CD8-positive, alpha-beta memory T cell (primary cell): Measurements from ENCODE around the gene SUGP1. TPM values are rescaled to one million over a fixed set of nuclear protein-coding genes. Genes with fewer than 3 reads are reported as not detected.

Source experiments
- CTCF ChIA-PET: fragments of 350-600 bp; sonication (Branson Sonifier 250); formaldehyde crosslinking; loops from one replicate; lab custom pipeline; 2021; ENCODE audit warnings: antibody characterized with exemption; lab: Charles Lee
- POLR2A ChIA-PET: fragments of 350-600 bp; sonication (Branson Sonifier 250); formaldehyde crosslinking; loops from one replicate; lab custom pipeline; 2021; ENCODE audit warnings: antibody characterized with exemption; lab: Charles Lee
- DNase-seq, 5 donors: peaks; one replicate each; pipeline versions ENCODE4 v3.0.0 to v3.0.0-alpha.2; 2020 to 2022; ENCODE audit warnings: mixed read lengths in 1 of 5
- H3K27ac ChIP-seq: one replicate; pipeline ENCODE4 v1.7.0; 2013; ENCODE audit warnings: low read depth, mild to moderate bottlenecking, low read length, moderate library complexity
- H3K27me3 ChIP-seq: 2 replicates; pipeline ENCODE4 v1.7.0; 2013; ENCODE audit warnings: low read length, mild to moderate bottlenecking; ENCODE audit not compliant: insufficient read depth, poor library complexity, severe bottlenecking
- H3K36me3 ChIP-seq: 2 replicates; pipeline ENCODE4 v1.7.0; 2013; ENCODE audit warnings: mild to moderate bottlenecking, low read length, moderate library complexity; ENCODE audit not compliant: insufficient read depth
- H3K4me1 ChIP-seq: 2 replicates; pipeline ENCODE4 v1.7.0; 2013; ENCODE audit warnings: mild to moderate bottlenecking, low read length, moderate library complexity; ENCODE audit not compliant: insufficient read depth
- H3K4me3 ChIP-seq: 2 replicates; pipeline ENCODE4 v1.7.0; 2013; ENCODE audit warnings: mild to moderate bottlenecking, low read length
- H3K9me3 ChIP-seq: 2 replicates; pipeline ENCODE4 v1.7.0; 2013; ENCODE audit warnings: mild to moderate bottlenecking, low read length
- H3K27ac Mint-ChIP-seq, 8 donors: one replicate each; pipeline ENCODE4 v1.8.0; 2020 to 2021; ENCODE audit warnings: mixed read lengths in 8 of 8, mild to moderate bottlenecking in 6 of 8, inconsistent platforms in 3 of 8, moderate library complexity in 3 of 8
- H3K27me3 Mint-ChIP-seq, 2 donors: one replicate each; pipeline ENCODE4 v1.8.0; 2020 to 2021; ENCODE audit warnings: mixed read lengths in 2 of 2, mild to moderate bottlenecking in 1 of 2, moderate library complexity in 1 of 2
- H3K36me3 Mint-ChIP-seq, 3 donors: one replicate each; pipeline ENCODE4 v1.8.0; 2020 to 2021; ENCODE audit warnings: mixed read lengths in 3 of 3, inconsistent platforms in 1 of 3, mild to moderate bottlenecking in 1 of 3
- H3K4me1 Mint-ChIP-seq, 3 donors: one replicate each; pipeline ENCODE4 v1.8.0; 2020 to 2021; ENCODE audit warnings: mixed read lengths in 3 of 3, inconsistent platforms in 1 of 3, mild to moderate bottlenecking in 1 of 3
- H3K4me3 Mint-ChIP-seq, 7 donors: one replicate each; pipeline ENCODE4 v1.8.0; 2020 to 2021; ENCODE audit warnings: mixed read lengths in 7 of 7, mild to moderate bottlenecking in 6 of 7, moderate library complexity in 4 of 7, inconsistent platforms in 2 of 7
- H3K9me3 Mint-ChIP-seq, 5 donors: one replicate each; pipeline ENCODE4 v1.8.0; 2020 to 2022; ENCODE audit warnings: mixed read lengths in 5 of 5, mild to moderate bottlenecking in 3 of 5, moderate library complexity in 2 of 5, inconsistent platforms in 1 of 5
- polyA plus RNA-seq: library from polyadenylated mRNA; unstranded; fragments of 300-500 nt; fragmentation: Illumina TruSeq; gene quantifications from one replicate; pipeline ENCODE4 v1.2.3, GENCODE V29; 2021
- total RNA-seq, 2 experiments: library from RNA; stranded (reverse); gene quantifications; one replicate each; pipeline ENCODE4 v1.2.3, GENCODE V29; 2021

Gene SUGP1
- total and polyA plus RNA-seq, 3 experiments from 2014 or later: 40.8 to 65.9 (median 64.7) TPM

DNA sequence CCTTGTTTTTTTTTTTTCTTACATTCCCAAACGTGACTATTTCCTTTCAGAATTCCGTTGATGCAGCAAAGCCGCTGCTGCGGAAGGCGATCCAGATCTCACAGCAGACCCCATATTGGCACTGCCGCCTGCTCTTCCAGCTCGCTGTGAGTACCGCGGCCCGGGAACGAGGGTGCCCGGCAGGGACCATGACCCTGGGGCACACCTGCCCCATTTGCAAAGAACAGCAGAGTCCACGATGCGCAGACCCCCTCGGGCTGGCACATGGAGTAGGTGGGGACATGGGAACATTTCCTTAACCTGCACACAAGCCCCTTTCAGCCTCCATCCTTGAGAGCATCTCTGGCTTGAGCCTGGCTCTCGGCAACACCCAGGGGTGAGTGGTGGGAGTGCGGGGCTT, 16.8 kb upstream of the SUGP1 start:
- Mint-ChIP-seq H3K27me3 (no peaks in the 10 kb centered on the region), H3K27ac (no peak overlapping the region), H3K36me3 (peaks cover 0 to 80% (median 10%) of the 10 kb centered on the region in 3 donors), H3K4me1 (peaks cover 0 to 9% (median 7%) of the 10 kb centered on the region in 3 donors), H3K4me3 (no peak overlapping the region), H3K9me3 (no peaks in the 10 kb centered on the region)
- no peaks in the 10 kb centered on the region for H3K4me1 ChIP-seq
- no peak overlapping the region for H3K27ac ChIP-seq
- no peak for DNase-seq
- peaks cover 34% of the 10 kb centered on the region for H3K36me3 ChIP-seq
- H3K4me3 ChIP-seq: no peak overlapping the region
- POLR2A ChIA-PET: interaction anchor here (0.6 kb wide), 1 partner anchor 22 kb away, joined by 3 read pairs; no protein-coding TSS in a partner anchor
- no peaks in the 10 kb centered on the region for H3K27me3 ChIP-seq
- CTCF ChIA-PET: interaction anchor here (1.5 kb wide), 1 partner anchor 12 kb away, joined by 4 read pairs; no protein-coding TSS in a partner anchor
- H3K9me3 ChIP-seq: no peaks in the 10 kb centered on the region

DNA sequence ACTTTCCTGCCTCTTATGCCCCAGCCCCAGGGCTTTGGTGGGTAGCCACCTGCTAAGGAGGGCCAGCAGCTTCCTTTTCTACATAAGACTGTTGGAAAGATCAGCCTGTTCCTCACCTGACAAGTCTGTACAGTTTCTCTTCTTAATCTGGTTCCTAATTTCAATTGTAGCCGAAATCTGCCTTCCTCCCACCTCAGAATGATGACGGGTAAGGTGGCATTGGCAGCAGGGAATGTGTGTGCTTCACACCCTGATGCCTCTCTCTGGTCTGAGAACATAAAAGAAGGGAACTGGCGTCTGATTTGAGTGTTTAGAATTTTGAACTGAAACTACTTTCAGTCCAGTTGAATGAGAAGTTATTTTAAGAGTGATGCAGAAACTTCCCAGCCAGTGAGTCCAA, 16.3 kb upstream of the SUGP1 start:
- Histone ChIP-seq H3K9me3 (no peaks in the 10 kb centered on the region), H3K36me3 (peaks cover 34% of the 10 kb centered on the region), H3K4me1 (no peaks in the 10 kb centered on the region), H3K27ac (no peak overlapping the region), H3K27me3 (no peaks in the 10 kb centered on the region), H3K4me3 (no peak overlapping the region)
- Mint-ChIP-seq H3K4me3 (no peak overlapping the region), H3K9me3 (no peaks in the 10 kb centered on the region), H3K27me3 (no peaks in the 10 kb centered on the region), H3K36me3 (peaks cover 0 to 80% (median 10%) of the 10 kb centered on the region in 3 donors), H3K27ac (no peak overlapping the region), H3K4me1 (peaks cover 3 to 13% (median 7%) of the 10 kb centered on the region in 3 donors)
- ChIA-PET POLR2A (interaction anchor here (0.6 kb wide), 1 partner anchor 22 kb away, joined by 3 read pairs; no protein-coding TSS in a partner anchor), CTCF (interaction anchor here (1.5 kb wide), 1 partner anchor 11 kb away, joined by 4 read pairs; no protein-coding TSS in a partner anchor)
- no peak for DNase-seq

GRCh38 chr19:19335408-19336158, 15.3 kb upstream of the SUGP1 start:
- no peaks in the 10 kb centered on the region for H3K27me3 ChIP-seq
- Mint-ChIP-seq H3K9me3 (no peaks in the 10 kb centered on the region), H3K4me1 (peaks cover 5 to 13% (median 8%) of the 10 kb centered on the region in 3 donors), H3K4me3 (no peak overlapping the region), H3K36me3 (peaks cover 0 to 75% (median 8%) of the 10 kb centered on the region in 3 donors), H3K27ac (peak overlapping the region in 2 of 8 donors; percentile 19 to 63), H3K27me3 (no peaks in the 10 kb centered on the region)
- H3K9me3 ChIP-seq: no peaks in the 10 kb centered on the region
- ChIA-PET POLR2A (no interaction called here), CTCF (interaction anchor here (1.0 kb wide), 1 partner anchor 155 kb away, joined by 3 read pairs; no protein-coding TSS in a partner anchor)
- H3K4me3 ChIP-seq: no peak overlapping the region
- DNase-seq: no peak
- no peaks in the 10 kb centered on the region for H3K4me1 ChIP-seq
- no peak overlapping the region for H3K27ac ChIP-seq
- peaks cover 30% of the 10 kb centered on the region for H3K36me3 ChIP-seq

- Mint-ChIP-seq H3K9me3 (no peaks in the 10 kb centered on the region), H3K4me3 (no peak overlapping the region)
- POLR2A ChIA-PET: no interaction called here
These were observed 14.7 kb upstream of the SUGP1 start for GRCh38 chr19:19334989-19335344.

DNA sequence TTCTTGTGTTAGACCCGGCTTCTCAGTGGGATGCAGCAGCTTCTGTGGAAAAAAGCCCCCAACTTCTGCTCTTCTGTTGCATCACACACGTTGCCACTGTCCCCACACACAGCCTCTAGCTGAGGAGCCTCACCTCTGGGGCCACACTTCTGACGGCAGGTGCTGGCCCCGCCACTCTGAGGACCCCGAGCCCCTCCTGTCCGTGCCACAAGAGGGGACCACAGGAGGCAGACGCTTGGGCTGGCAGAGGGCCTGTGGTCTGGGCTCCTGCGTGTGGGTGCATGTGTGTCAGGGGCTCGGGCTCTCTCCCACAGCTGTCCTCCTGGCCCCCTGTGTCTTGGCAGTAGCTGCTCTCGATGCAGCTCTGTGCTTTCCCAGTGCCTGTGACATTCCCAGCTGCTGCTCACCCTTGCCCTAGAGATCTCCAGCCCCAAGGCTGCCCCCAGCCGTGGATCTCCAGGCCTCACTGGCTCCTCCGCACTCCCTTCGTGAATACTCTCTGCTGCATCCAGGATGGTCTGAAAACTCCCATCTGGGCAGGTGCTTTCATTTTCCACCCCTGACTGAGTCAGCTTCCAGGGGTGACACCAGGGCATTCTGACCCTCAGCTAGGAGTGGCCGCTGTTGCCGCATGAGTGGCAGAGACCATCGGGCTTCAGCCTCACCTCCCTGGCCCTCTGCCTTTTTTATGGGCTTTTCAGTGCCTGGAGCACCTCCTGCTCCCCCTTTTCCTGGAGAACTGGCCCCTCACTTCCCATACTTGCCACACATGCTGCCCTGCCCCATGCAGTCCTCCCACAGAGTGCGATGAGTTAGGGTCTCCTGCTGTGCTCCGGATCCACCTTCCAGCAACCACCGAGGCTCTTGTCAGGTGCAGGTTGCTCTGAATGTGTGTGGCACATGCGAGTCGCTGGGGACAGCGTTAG, 14.0 kb upstream of the SUGP1 start:
- Histone ChIP-seq H3K9me3 (no peaks in the 10 kb centered on the region), H3K27ac (no peak overlapping the region), H3K4me1 (no peaks in the 10 kb centered on the region), H3K27me3 (no peaks in the 10 kb centered on the region), H3K36me3 (peaks cover 30% of the 10 kb centered on the region), H3K4me3 (no peak overlapping the region)
- DNase-seq: no peak
- Mint-ChIP-seq H3K9me3 (no peaks in the 10 kb centered on the region), H3K4me3 (no peak overlapping the region), H3K27me3 (no peaks in the 10 kb centered on the region), H3K36me3 (peaks cover 0 to 79% (median 10%) of the 10 kb centered on the region in 3 donors), H3K27ac (peak overlapping the region in 2 of 8 donors; percentile 33 to 92), H3K4me1 (peaks cover 7 to 15% (median 9%) of the 10 kb centered on the region in 3 donors)
- ChIA-PET CTCF (no interaction called here), POLR2A (no interaction called here)

More at GRCh38 chr19:19334989-19335344, 14.7 kb upstream of the SUGP1 start:
- no peaks in the 10 kb centered on the region for H3K4me1 ChIP-seq
- H3K27me3 ChIP-seq: no peaks in the 10 kb centered on the region
- peaks cover 30% of the 10 kb centered on the region for H3K36me3 ChIP-seq
- no peaks in the 10 kb centered on the region for H3K27me3 Mint-ChIP-seq
- no peak overlapping the region for H3K4me3 ChIP-seq
- no peaks in the 10 kb centered on the region for H3K9me3 ChIP-seq
- no peak overlapping the region for H3K27ac ChIP-seq
- H3K27ac Mint-ChIP-seq: peak overlapping the region in 3 of 8 donors; percentile 19 to 76 (median 70)
- H3K36me3 Mint-ChIP-seq: peaks cover 0 to 77% (median 8%) of the 10 kb centered on the region in 3 donors
- peaks cover 5 to 13% (median 8%) of the 10 kb centered on the region in 3 donors for H3K4me1 Mint-ChIP-seq
- DNase-seq: no peak
- CTCF ChIA-PET: no interaction called here

DNA sequence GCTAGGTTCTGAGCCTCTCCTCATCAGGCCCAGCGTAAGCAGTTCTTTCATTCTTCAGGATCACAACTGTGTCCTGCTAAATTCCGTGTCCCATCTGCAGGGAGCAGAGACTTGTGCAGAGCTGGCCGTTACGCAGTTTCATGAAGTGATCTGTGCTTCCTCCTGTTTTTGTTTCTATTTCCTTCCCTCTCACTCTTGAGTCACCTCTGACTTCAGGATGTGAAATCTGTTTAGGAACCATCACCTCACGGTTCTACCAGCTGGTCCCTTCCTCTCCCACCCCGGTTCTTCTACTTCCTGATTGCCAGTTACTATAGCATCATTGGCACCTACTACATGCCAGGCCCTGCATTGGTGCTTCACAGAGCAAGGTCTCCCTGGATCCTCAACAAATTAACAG, 8.8 kb upstream of the SUGP1 start:
- ChIA-PET CTCF (no interaction called here), POLR2A (no interaction called here)
- H3K36me3 ChIP-seq: peaks cover 26% of the 10 kb centered on the region
- no peaks in the 10 kb centered on the region for H3K9me3 Mint-ChIP-seq
- H3K4me3 ChIP-seq: no peak overlapping the region
- H3K27ac Mint-ChIP-seq: peak overlapping the region in 6 of 8 donors; percentile 11 to 73 (median 62)
- H3K27me3 Mint-ChIP-seq: peaks cover 0 to 1% of the 10 kb centered on the region in 2 donors
- peaks cover 0 to 68% (median 18%) of the 10 kb centered on the region in 3 donors for H3K36me3 Mint-ChIP-seq
- no peak for DNase-seq
- no peak overlapping the region for H3K4me3 Mint-ChIP-seq
- H3K27ac ChIP-seq: no peak overlapping the region
- H3K4me1 ChIP-seq: peaks cover 4% of the 10 kb centered on the region
- H3K27me3 ChIP-seq: no peaks in the 10 kb centered on the region
- no peaks in the 10 kb centered on the region for H3K9me3 ChIP-seq
- H3K4me1 Mint-ChIP-seq: peaks cover 29 to 44% (median 41%) of the 10 kb centered on the region in 3 donors

- Mint-ChIP-seq H3K9me3 (no peaks in the 10 kb centered on the region), H3K27me3 (peaks cover 0 to 1% of the 10 kb centered on the region in 2 donors), H3K27ac (no peak overlapping the region), H3K36me3 (peaks cover 0 to 64% (median 18%) of the 10 kb centered on the region in 3 donors), H3K4me3 (no peak overlapping the region), H3K4me1 (peaks cover 33 to 49% (median 49%) of the 10 kb centered on the region in 3 donors)
- H3K36me3 ChIP-seq: peaks cover 32% of the 10 kb centered on the region
- no peaks in the 10 kb centered on the region for H3K9me3 ChIP-seq
- ChIA-PET CTCF (no interaction called here), POLR2A (no interaction called here)
- DNase-seq: no peak
- H3K27me3 ChIP-seq: no peaks in the 10 kb centered on the region
- no peak overlapping the region for H3K27ac ChIP-seq
- peaks cover 10% of the 10 kb centered on the region for H3K4me1 ChIP-seq
- H3K4me3 ChIP-seq: no peak overlapping the region
These were observed 7.4 kb upstream of the SUGP1 start for GRCh38 chr19:19327672-19328071.
